Progenitor cell of endocrine pancreas (in vitro differentiated cells): Measurements from ENCODE around the gene WFDC1. TPM values are rescaled to one million over a fixed set of nuclear protein-coding genes. Genes with fewer than 3 reads are reported as not detected.

Source experiments
- DNase-seq: peaks from one replicate; pipeline ENCODE4 v3.0.0; 2021; ENCODE audit warnings: low spot score; ENCODE audit not compliant: unreplicated experiment
- H3K27ac Mint-ChIP-seq: 2 replicates; pipeline ENCODE4 v1.8.0; 2021; ENCODE audit warnings: mild to moderate bottlenecking, moderate library complexity, mixed read lengths
- H3K27me3 Mint-ChIP-seq: 2 replicates; pipeline ENCODE4 v1.8.0; 2021; ENCODE audit warnings: mixed read lengths
- H3K36me3 Mint-ChIP-seq: 2 replicates; pipeline ENCODE4 v1.8.0; 2022; ENCODE audit warnings: mixed read lengths; ENCODE audit not compliant: insufficient read depth
- H3K4me1 Mint-ChIP-seq: 2 replicates; pipeline ENCODE4 v1.8.0; 2021; ENCODE audit warnings: low read depth, mixed read lengths
- H3K4me3 Mint-ChIP-seq: 2 replicates; pipeline ENCODE4 v1.8.0; 2021; ENCODE audit warnings: low read depth, mild to moderate bottlenecking, moderate library complexity, mixed read lengths
- H3K9me3 Mint-ChIP-seq: 2 replicates; pipeline ENCODE4 v1.8.0; 2021; ENCODE audit warnings: low read depth, mixed read lengths
- CTCF ChIP-seq: fragments of 200-600 bp; sonication (generic); IDR thresholded peaks from one replicate; pipeline ENCODE4 v1.5.0; 2021; ENCODE audit warnings: antibody characterized with exemption, mild to moderate bottlenecking; ENCODE audit not compliant: unreplicated experiment
- total RNA-seq: library from RNA; stranded (reverse); gene quantifications from 2 replicates; pipeline ENCODE4 v1.2.1, GENCODE V29; 2021

WFDC1 gene
- total RNA-seq, 1 donor from 2014 or later: 0.24 TPM

GRCh38 chr16:84326545-84326944 is 31.9 kb downstream of the WFDC1 start:
- Mint-ChIP-seq H3K27ac (no peak overlapping the region), H3K4me3 (no peak overlapping the region), H3K4me1 (peaks cover 8% of the 10 kb centered on the region), H3K27me3 (peaks cover 18% of the 10 kb centered on the region), H3K9me3 (no peaks in the 10 kb centered on the region), H3K36me3 (no peaks in the 10 kb centered on the region)
- DNase-seq: no peak
- no peak for TF ChIP-seq CTCF

- TF ChIP-seq CTCF: no peak
- peaks cover 20% of the 10 kb centered on the region for H3K27me3 Mint-ChIP-seq
- H3K36me3 Mint-ChIP-seq: no peaks in the 10 kb centered on the region
- H3K4me1 Mint-ChIP-seq: peaks cover 8% of the 10 kb centered on the region
- no peaks in the 10 kb centered on the region for H3K9me3 Mint-ChIP-seq
- no peak for DNase-seq
- no peak overlapping the region for H3K4me3 Mint-ChIP-seq
- H3K27ac Mint-ChIP-seq: no peak overlapping the region
Measured at GRCh38 chr16:84327926-84328505, 33.3 kb downstream of the WFDC1 start.

GRCh38 chr16:84329016-84329415 is 34.3 kb downstream of the WFDC1 start:
- Mint-ChIP-seq H3K4me3 (no peak overlapping the region), H3K4me1 (peaks cover 8% of the 10 kb centered on the region), H3K36me3 (no peaks in the 10 kb centered on the region), H3K27ac (no peak overlapping the region), H3K27me3 (peaks cover 16% of the 10 kb centered on the region), H3K9me3 (no peaks in the 10 kb centered on the region)
- no peak for TF ChIP-seq CTCF
- DNase-seq: no peak

- Mint-ChIP-seq H3K4me1 (peaks cover 8% of the 10 kb centered on the region), H3K36me3 (no peaks in the 10 kb centered on the region), H3K27me3 (peaks cover 16% of the 10 kb centered on the region), H3K9me3 (no peaks in the 10 kb centered on the region), H3K4me3 (no peak overlapping the region), H3K27ac (no peak overlapping the region)
- TF ChIP-seq CTCF: no peak
- DNase-seq: no peak
Measured at GRCh38 chr16:84329843-84330684, 35.4 kb downstream of the WFDC1 start.

GRCh38 chr16:84330685-84331050 is 36.0 kb downstream of the WFDC1 start:
- H3K36me3 Mint-ChIP-seq: no peaks in the 10 kb centered on the region
- DNase-seq: no peak
- H3K27ac Mint-ChIP-seq: no peak overlapping the region
- TF ChIP-seq CTCF: no peak
- H3K27me3 Mint-ChIP-seq: peaks cover 16% of the 10 kb centered on the region
- no peak overlapping the region for H3K4me3 Mint-ChIP-seq
- peaks cover 3% of the 10 kb centered on the region for H3K9me3 Mint-ChIP-seq
- peaks cover 8% of the 10 kb centered on the region for H3K4me1 Mint-ChIP-seq
